GM19193 (cell line): ENCODE data around the gene TRAP1.

Experiments used
- POLR2A ChIP-seq: IDR thresholded peaks from 4 replicates; pipeline ENCODE4 v1.6.1; 2011; ENCODE audit not compliant: insufficient read depth, insufficient read length; ENCODE audit errors: extremely low read depth

The TRAP1 gene

GRCh38 chr16:3698941-3699340 is 18.4 kb downstream of the TRAP1 start:
- TF ChIP-seq POLR2A = no peak

DNA sequence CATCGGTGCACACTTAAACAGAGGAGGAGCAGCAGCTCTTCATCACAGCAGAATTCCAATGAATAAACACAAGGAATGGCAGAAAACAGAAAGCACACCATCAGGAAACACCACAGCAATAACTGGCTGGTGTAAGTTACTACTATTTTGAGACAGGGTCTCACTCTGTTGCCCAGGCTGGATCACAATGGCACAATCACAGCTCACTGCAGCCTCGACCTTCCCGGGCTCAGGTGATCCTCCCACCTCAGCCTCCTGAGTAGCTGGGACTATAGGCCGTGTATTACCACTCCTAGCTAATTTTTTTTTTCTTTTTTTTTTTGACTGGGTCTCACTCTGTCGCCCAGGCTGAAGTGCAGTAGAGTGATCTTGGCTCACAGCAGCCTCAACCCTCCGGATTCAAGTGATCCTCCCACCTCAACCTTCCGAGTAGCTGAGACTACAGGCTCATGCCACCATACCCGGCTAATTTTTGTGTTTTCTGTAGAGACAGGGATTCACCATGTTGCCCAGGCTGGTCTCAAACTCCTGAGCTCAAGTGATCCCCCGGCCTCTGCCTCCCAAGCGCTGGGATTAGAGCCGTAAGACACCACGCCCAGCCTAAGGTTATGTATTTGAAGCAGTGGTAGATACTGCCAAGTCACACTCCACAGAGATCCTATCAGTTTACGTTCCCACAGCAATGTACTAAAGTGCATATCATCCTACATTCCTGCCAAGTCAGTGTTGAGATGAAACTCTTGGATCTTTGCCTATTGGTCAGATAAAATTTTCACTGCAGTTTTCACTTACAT is 20.7 kb downstream of the TRAP1 start:
- TF ChIP-seq POLR2A = no peak

DNA sequence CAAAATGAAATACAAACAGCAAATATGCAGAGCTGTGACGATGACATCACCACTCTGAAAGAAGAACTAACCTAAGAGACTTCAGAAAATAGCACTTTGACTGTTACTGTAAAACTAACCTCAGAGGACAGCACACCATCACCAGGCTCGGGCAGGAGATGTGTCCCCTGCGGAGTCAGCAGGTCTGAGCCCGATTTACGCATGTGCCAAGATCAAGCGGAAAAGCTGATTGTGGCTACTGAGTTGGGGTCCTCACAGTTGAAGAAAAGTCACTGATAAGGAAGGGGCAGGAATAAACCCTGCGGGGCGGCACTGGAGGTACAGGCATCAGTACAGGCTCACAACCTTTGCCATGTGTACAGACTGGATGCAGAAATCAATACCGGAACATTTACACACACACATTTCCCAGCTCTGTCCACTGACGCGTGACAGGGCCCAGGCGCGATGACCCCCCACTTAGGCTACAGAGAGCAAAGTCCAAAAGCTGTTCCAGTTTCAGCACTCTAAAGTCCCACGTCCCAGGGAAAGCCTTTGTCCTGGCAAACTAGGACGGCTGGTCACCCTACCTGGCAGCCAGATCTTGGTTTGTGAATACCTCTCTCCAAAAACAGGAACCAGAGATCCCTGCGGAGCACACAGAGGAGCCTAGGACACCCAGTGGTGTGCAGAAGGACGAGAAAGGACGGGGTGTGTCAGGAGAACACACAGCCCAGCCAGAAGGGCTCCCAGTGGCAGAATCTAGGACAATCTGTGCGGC is 21.5 kb downstream of the TRAP1 start:
- no peak for TF ChIP-seq POLR2A

GRCh38 chr16:3694051-3694450 is 23.3 kb downstream of the TRAP1 start:
- TF ChIP-seq POLR2A = no peak

GRCh38 chr16:3691761-3692160 is 25.6 kb downstream of the TRAP1 start:
- TF ChIP-seq POLR2A = no peak

DNA sequence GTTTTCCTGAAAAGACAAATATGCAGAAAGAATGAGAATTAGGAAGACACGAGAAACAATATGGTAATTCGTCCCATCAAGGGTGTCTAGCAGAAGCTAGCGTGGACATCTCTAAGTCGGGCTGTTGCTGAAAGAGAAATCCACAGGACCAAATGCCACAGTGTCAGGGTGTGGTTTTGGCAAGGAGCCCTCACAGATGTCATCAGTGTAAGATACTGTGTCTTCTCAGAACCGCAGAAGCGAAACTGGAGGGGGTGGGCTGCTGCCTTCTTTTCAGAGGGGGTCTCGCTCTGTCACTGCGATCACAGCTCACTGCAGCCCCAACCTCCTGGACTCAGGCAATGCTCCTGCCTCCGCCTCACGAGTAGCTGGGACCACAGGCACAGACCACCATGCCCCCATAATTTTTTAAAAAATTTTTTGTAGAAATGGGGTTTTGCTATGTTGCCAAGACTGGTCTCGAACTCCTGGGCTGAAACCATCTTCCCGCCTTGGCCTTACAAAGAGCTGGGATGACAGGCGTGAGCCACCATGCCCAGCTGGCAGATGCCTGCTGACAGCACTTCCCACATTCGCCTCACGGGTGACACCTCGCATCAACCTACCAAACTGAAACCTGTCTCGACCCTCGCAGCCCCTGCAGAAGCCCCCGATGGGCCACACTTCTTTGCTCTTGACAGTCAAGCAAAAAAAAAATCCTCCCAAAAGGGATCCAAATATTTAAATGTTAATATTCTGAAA is 26.2 kb downstream of the TRAP1 start:
- no peak for TF ChIP-seq POLR2A

GRCh38 chr16:3690470-3690928 is 26.8 kb downstream of the TRAP1 start:
- TF ChIP-seq POLR2A = peak; percentile 23

DNA sequence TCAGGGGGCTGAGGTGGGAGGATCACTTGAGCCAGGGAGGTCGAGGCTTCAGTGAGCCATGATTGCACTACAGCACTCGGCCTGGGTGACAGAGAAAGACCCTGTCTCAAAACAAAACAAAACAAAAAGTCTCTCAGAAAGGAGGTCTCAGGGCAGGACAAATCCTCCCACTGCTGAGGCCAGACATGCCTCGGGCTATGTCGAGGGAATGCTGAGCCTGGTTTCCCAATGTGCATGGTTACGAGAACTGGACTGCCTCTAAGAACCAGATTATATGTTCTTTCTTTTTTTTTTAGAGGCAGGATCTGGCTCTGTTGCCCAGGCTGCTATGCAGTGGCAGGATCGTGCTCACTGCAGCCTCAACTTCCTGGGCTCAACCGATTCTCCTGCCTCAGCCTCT is 27.6 kb downstream of the TRAP1 start:
- no peak for TF ChIP-seq POLR2A

GRCh38 chr16:3687792-3688191 is 29.5 kb downstream of the TRAP1 start:
- no peak for TF ChIP-seq POLR2A

DNA sequence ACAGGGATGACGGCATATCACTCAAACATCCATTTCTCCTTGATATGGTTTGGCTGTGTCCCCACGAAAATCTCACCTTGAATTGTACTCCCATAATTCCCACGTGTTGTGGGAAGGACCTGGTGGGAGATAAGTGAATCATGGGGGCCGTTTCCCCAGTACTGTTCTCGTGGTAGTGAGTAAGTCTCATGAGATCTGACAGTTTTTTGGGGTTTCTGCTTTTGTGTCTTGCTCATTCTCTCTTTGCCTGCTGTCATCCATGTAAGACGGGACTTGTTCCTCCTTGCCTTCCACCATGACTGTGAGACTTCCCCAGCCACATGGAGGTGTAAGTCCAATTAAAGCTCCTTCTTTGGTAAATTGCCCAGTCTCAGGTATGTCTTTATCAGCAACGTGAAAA is 30.3 kb downstream of the TRAP1 start:
- no peak for TF ChIP-seq POLR2A

- TF ChIP-seq POLR2A = no peak
These were observed 36.1 kb downstream of the TRAP1 start for GRCh38 chr16:3681206-3681605.

GRCh38 chr16:3677994-3678393 is 39.3 kb downstream of the TRAP1 start:
- no peak for TF ChIP-seq POLR2A

DNA sequence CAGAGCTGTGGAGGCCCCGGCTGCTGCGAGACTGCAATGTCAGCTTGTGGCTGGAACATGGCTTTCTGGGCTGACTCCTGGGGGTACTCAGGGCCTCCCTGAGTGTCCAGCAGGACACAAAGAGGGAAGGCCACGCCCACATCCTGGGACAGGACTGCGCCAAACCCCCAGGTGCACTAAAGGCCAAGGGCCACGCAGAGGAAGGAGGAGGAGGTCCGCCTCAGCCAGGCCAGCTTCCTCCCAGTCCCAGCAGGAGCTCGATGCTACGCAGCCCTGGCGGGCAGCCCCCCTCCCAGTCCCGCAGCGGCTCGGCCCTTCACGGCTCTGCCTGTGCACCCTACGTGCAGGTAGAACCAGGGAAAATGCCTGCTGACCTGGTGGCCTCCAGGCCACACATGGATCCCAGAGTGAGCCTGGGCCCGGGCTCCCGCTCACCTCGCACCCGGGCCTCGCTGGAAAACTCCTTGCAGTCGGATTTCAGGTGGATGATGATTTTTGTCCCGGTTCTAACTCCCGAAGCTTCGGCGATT is 41.7 kb downstream of the TRAP1 start:
- no peak for TF ChIP-seq POLR2A

GRCh38 chr16:3674513-3675295 is 42.6 kb downstream of the TRAP1 start:
- no peak for TF ChIP-seq POLR2A
